ENCODE measurements around the gene CHRD. TPM values are rescaled to one million over a fixed set of nuclear protein-coding genes. Genes with fewer than 3 reads are reported as not detected.

The CHRD gene
- total RNA-seq, 2 donors from 2014 or later: not detected

DNA sequence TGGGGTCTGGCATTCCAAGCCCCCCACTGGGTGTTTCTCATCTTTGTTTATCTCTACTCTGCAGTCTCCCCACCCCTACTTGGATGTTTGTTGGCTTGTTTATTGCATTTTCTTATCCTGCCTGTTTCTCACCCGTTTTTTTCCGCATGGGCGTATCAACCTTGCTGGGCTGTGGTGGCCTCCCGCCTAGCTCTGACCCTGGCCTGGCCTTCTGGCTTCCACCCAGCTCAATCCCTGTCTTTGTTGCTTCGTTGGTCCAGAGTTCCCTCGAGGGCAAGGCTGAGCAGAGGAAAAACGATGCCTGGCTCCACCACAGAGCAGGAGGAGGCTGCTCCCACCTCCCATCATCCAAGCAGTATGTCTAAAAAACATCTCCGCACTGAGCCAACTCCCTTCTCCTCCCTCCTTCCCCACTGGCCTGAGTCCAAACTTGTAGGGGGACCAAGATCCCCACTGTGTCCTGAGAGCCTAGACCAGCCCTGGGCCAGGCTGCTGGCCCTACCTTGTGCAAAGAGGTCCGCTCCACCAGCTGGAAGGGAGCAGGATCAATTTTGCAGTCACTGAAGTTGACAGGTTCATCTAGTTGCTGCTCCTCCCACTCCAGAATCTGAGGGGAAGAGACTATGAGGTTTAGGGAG lies 28.2 kb upstream of the CHRD start:
- DNase-seq (no peak), ATAC-seq (no peak)
- no peaks in the 10 kb centered on the region for H3K27me3 Mint-ChIP-seq
- no peaks in the 10 kb centered on the region for H3K4me1 Mint-ChIP-seq
- no peak overlapping the region for H3K27ac Mint-ChIP-seq
- no peaks in the 10 kb centered on the region for H3K9me3 ChIP-seq (ENCODE audit: control insufficient read depth, low read length, poor library complexity, severe bottlenecking)
- H3K4me3 Mint-ChIP-seq: no peak overlapping the region
- H3K36me3 Mint-ChIP-seq (ENCODE audit: low read depth): no peaks in the 10 kb centered on the region

DNA sequence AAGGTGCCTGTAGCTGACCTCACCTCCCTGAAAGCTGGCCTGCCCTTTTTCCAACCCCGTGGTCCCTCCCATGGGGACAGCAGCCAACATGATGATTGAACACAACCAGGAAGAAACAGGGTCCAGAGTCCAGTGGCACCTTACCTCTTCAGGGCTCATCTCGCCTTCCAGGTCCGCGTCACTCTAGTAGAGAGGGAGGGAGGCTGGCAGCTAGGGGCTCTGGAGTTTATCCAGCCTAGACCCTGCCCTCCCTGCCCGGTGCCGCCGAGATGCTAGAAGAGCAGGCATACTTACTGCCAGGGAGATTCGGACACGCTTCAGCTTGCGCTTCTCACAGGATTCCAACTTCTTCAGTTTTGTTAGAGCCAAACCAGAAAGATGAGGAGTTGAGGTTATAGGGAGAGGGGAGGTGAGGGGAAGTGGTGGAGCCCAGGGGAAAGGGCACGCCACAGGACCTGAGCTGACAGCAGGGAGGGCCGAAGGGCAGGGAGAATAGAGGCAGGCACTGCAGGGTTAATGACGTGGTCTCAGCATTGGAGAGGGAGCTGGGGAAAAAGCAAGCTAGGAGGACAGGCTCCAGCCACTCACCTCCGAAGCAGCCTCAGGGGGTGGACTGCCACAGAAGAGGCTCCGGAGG lies 27.6 kb upstream of the CHRD start:
- no peak for ATAC-seq
- Mint-ChIP-seq H3K36me3 (ENCODE audit: low read depth) (no peaks in the 10 kb centered on the region), H3K27ac (no peak overlapping the region)

DNA sequence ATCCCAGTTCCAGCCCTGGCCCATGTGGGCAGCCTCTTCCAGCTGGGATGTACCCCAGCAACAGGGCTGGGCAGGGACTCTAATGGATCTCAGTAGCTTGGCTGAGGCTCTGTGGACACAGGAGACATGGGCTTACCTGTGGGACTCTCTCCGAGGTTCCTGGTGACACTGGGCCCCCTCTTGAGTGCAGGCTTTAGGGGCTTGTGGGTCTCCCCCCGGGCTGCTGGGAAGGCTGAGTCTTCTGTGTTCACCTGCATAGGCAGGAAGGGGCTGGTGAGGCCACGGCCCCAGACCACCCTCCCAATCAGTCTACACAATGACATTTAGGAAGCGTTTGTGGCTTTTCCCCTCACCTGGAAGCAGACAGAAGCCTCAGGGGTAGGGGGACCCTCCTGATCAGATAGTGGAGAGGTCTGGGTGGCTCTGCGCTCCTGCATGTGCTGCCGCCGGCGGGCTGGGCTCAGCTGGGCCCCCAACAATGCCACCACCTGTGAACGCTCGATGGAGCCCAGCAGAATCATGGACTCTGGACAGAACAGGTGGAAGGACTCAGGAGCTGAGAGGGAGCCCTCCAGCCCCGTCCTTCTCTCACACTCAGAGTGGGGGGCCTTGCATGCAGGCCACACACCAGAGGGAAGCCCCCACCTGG lies 26.8 kb upstream of the CHRD start:
- no peak overlapping the region for H3K4me3 Mint-ChIP-seq
- no peak for ATAC-seq
- DNase-seq: no peak
- no peak overlapping the region for H3K27ac Mint-ChIP-seq
- no peaks in the 10 kb centered on the region for H3K9me3 ChIP-seq (ENCODE audit: control insufficient read depth, low read length, poor library complexity, severe bottlenecking)
- H3K4me1 Mint-ChIP-seq: no peaks in the 10 kb centered on the region
- no peaks in the 10 kb centered on the region for H3K36me3 Mint-ChIP-seq (ENCODE audit: low read depth)
- H3K27me3 Mint-ChIP-seq: no peaks in the 10 kb centered on the region

More for the DNA sequence above, 27.6 kb upstream of the CHRD start:
- no peak for DNase-seq
- no peaks in the 10 kb centered on the region for H3K4me1 Mint-ChIP-seq
- no peaks in the 10 kb centered on the region for H3K27me3 Mint-ChIP-seq
- H3K4me3 Mint-ChIP-seq: no peak overlapping the region
- H3K9me3 ChIP-seq (ENCODE audit: control insufficient read depth, low read length, poor library complexity, severe bottlenecking): no peaks in the 10 kb centered on the region

DNA sequence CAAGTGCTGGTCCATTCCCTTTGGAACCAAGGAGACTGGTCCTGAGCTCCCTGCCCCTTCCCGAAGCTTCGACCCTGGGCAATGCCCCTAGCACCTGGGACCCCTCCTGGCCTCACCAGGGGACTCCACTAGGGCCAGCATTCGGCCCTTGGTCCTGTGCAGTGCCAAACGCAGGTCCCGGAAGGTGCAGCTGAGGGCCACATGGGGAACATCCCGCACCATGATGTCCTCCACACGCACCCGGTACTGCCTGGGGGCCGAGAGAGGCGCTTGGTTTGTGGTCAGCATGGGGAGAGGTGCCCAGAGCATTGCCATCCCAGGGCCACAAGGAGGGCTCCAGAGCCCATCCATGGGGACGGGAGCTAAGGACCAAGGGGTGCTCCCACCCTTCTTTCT lies 26.3 kb upstream of the CHRD start:
- no peak overlapping the region for H3K4me3 Mint-ChIP-seq
- H3K27me3 Mint-ChIP-seq: no peaks in the 10 kb centered on the region
- ATAC-seq (no peak), DNase-seq (no peak)
- H3K36me3 Mint-ChIP-seq (ENCODE audit: low read depth): no peaks in the 10 kb centered on the region
- no peaks in the 10 kb centered on the region for H3K4me1 Mint-ChIP-seq
- no peaks in the 10 kb centered on the region for H3K9me3 ChIP-seq (ENCODE audit: control insufficient read depth, low read length, poor library complexity, severe bottlenecking)
- H3K27ac Mint-ChIP-seq: no peak overlapping the region

DNA sequence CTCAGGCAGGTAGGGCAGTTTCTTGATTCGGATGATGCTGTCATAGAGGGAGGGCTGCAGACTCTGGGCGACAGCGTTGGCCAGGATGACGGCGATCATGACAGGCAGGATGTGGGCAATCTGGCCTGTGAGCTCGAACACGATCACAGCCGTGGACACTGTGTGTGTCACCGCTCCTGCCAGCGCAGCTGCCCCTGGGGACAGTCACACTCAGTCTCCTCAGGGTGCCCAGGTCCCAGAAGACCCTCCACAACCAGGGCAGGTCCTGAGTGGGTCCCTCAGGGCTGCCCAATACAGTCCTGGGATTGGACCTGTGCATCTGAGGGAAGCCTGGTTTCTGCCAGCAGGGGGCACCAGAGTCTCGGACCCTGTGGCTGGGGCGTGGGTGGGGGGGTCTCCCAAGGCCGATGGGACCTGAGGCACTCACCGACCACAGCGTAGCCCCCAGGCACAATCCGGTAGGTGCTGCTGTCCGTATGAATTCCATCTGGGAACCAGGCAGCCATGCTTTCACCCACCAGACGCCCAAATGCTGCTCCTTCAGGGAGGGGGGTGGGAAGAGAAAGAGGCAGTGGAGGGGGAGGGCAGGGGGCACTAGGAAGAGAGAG lies 25.6 kb upstream of the CHRD start:
- H3K4me1 Mint-ChIP-seq: peaks cover 1% of the 10 kb centered on the region
- H3K36me3 Mint-ChIP-seq (ENCODE audit: low read depth): no peaks in the 10 kb centered on the region
- ATAC-seq (peak; percentile 76), DNase-seq (peak; percentile 37 to 51 (median 49))
- no peak overlapping the region for H3K27ac Mint-ChIP-seq
- no peak overlapping the region for H3K4me3 Mint-ChIP-seq
- H3K27me3 Mint-ChIP-seq: no peaks in the 10 kb centered on the region
- H3K9me3 ChIP-seq (ENCODE audit: control insufficient read depth, low read length, poor library complexity, severe bottlenecking): no peaks in the 10 kb centered on the region

DNA sequence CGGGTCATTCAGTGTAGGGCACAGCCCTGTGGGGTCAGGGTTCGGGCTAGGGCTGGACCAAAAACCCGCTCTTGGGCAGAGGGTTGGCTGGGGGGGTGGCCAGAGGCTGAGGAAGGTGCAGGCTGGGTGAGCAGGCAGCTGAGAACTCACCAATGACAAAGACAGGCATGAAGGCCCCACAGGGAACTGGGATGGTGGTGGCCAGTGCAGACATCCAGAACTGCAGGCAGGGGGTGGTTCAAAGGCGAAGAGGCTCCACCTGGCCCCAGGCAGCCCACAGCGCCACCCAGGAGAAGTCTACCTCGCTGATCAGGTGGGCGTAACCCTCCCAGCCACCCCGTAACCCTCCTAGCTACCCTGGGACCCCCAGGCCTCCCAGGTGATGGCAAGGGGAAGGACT lies 25.1 kb upstream of the CHRD start:
- ATAC-seq (peak; percentile 4), DNase-seq (no peak)
- H3K9me3 ChIP-seq (ENCODE audit: control insufficient read depth, low read length, poor library complexity, severe bottlenecking): no peaks in the 10 kb centered on the region
- H3K27me3 Mint-ChIP-seq: no peaks in the 10 kb centered on the region
- H3K4me3 Mint-ChIP-seq: no peak overlapping the region
- H3K4me1 Mint-ChIP-seq: peaks cover 2% of the 10 kb centered on the region
- H3K27ac Mint-ChIP-seq: no peak overlapping the region
- H3K36me3 Mint-ChIP-seq (ENCODE audit: low read depth): no peaks in the 10 kb centered on the region

DNA sequence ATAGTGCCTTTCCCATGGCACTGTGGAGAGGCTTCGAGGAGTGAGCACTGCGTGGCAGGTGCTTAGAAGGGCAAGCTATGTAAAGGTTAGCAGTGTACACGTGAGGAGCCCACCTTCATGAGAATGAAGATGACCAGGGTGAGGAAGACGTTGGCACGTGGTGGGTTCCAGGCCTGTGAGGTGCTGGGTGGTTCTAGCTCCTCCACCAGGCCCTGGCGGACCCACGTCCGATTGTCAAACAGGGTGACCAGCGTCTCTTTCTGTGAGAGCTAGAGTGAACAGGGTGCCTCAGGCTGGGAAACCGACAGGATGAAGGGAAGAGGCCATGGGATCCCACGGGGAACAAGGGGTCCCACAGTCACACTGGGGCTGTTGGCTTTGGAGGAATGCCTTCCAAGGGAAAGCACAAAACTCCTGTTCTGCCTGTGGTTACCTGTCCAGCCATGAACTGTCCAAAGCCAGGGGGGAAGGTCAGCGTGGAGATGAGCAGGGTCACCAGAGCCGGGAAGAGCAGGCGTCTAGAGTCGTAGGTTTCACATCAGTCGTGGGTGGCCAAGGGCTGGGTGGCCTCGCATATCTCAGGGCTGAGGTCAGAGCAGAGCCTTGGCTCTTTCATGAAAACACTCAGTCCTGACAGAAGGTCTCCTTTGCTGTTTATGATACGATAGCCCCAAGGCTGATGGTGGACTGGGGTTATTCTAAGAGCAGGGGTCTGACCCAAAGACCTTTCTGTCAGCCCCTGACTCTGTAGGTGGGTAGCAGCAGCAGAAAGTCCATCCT lies 24.4 kb upstream of the CHRD start:
- no peaks in the 10 kb centered on the region for H3K9me3 ChIP-seq (ENCODE audit: control insufficient read depth, low read length, poor library complexity, severe bottlenecking)
- no peaks in the 10 kb centered on the region for H3K36me3 Mint-ChIP-seq (ENCODE audit: low read depth)
- no peaks in the 10 kb centered on the region for H3K27me3 Mint-ChIP-seq
- peaks cover 6% of the 10 kb centered on the region for H3K4me1 Mint-ChIP-seq
- H3K27ac Mint-ChIP-seq: no peak overlapping the region
- DNase-seq (no peak), ATAC-seq (no peak)
- no peak overlapping the region for H3K4me3 Mint-ChIP-seq

GRCh38 chr3:184357248-184358123 lies 22.4 kb upstream of the CHRD start:
- no peaks in the 10 kb centered on the region for H3K36me3 Mint-ChIP-seq (ENCODE audit: low read depth)
- no peaks in the 10 kb centered on the region for H3K27me3 Mint-ChIP-seq
- peaks cover 13% of the 10 kb centered on the region for H3K4me1 Mint-ChIP-seq
- H3K4me3 Mint-ChIP-seq: no peak overlapping the region
- no peak overlapping the region for H3K27ac Mint-ChIP-seq
- no peak for DNase-seq
- no peak for ATAC-seq
- no peaks in the 10 kb centered on the region for H3K9me3 ChIP-seq (ENCODE audit: control insufficient read depth, low read length, poor library complexity, severe bottlenecking)

- no peaks in the 10 kb centered on the region for H3K36me3 Mint-ChIP-seq (ENCODE audit: low read depth)
- no peaks in the 10 kb centered on the region for H3K27me3 Mint-ChIP-seq
- H3K9me3 ChIP-seq (ENCODE audit: control insufficient read depth, low read length, poor library complexity, severe bottlenecking): no peaks in the 10 kb centered on the region
- DNase-seq (no peak), ATAC-seq (no peak)
- no peak overlapping the region for H3K27ac Mint-ChIP-seq
- H3K4me3 Mint-ChIP-seq: no peak overlapping the region
- H3K4me1 Mint-ChIP-seq: peaks cover 13% of the 10 kb centered on the region
Measured at GRCh38 chr3:184358124-184358767, 21.6 kb upstream of the CHRD start.

DNA sequence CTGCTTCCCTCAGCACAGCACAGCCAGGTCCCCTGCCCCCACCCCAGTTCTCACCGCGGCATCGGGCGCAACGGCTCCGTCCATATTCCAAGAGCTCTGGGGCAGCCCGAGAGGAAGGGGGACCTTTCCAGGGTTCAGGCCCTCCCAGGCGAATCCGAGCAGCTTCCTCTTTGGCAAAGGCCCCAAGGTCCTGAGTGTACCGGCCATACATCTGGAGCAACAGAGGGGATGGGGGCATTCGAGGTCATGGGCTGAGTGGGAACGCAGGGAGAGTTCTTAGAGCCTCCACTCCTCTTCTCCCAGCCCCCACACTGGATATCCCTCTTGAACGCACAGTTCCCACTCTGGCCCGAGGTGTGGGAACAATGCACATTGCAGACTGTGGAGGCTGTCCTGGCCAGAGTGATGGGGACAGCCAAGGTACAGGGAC lies 20.9 kb upstream of the CHRD start:
- no peaks in the 10 kb centered on the region for H3K9me3 ChIP-seq (ENCODE audit: control insufficient read depth, low read length, poor library complexity, severe bottlenecking)
- DNase-seq (no peak), ATAC-seq (no peak)
- no peak overlapping the region for H3K27ac Mint-ChIP-seq
- H3K4me1 Mint-ChIP-seq: peaks cover 18% of the 10 kb centered on the region
- no peaks in the 10 kb centered on the region for H3K36me3 Mint-ChIP-seq (ENCODE audit: low read depth)
- H3K4me3 Mint-ChIP-seq: no peak overlapping the region
- no peaks in the 10 kb centered on the region for H3K27me3 Mint-ChIP-seq

GRCh38 chr3:184359610-184360009 lies 20.2 kb upstream of the CHRD start:
- Mint-ChIP-seq H3K4me1 (peaks cover 23% of the 10 kb centered on the region), H3K4me3 (peak overlapping the region; percentile 90), H3K36me3 (ENCODE audit: low read depth) (no peaks in the 10 kb centered on the region), H3K27ac (no peak overlapping the region), H3K27me3 (no peaks in the 10 kb centered on the region)
- ATAC-seq: no peak
- H3K9me3 ChIP-seq (ENCODE audit: control insufficient read depth, low read length, poor library complexity, severe bottlenecking): no peaks in the 10 kb centered on the region
- no peak for DNase-seq
